ENCODE results near the gene FMOD.

FMOD gene

GRCh38 chr1:203351037-203351625 lies at the start of gene FMOD:
Gene FMOD, minus strand, starts transcription at chr1:203351122. Its CDS starts 2,852 bp downstream, at chr1:203348270.
- no peak for DNase-seq (ENCODE audit: low read depth in 2 of 2)

- DNase-seq (ENCODE audit: low read depth in 2 of 2), result no peak
Observed at GRCh38 chr1:203396595-203397194, 45.8 kb upstream of the FMOD start.

GRCh38 chr1:203395751-203396150 lies 44.8 kb upstream of the FMOD start:
- no peak for DNase-seq (ENCODE audit: low read depth in 2 of 2)

GRCh38 chr1:203390298-203390697 lies 39.4 kb upstream of the FMOD start:
- no peak for DNase-seq (ENCODE audit: low read depth in 2 of 2)

GRCh38 chr1:203388683-203389082 lies 37.8 kb upstream of the FMOD start:
- DNase-seq (ENCODE audit: low read depth in 2 of 2), result no peak

- no peak for DNase-seq (ENCODE audit: low read depth in 2 of 2)
Observed at GRCh38 chr1:203382026-203382425, 31.1 kb upstream of the FMOD start.

GRCh38 chr1:203381151-203381751 lies 30.3 kb upstream of the FMOD start:
- DNase-seq (ENCODE audit: low read depth in 2 of 2), result no peak

- DNase-seq (ENCODE audit: low read depth in 2 of 2), result no peak
Observed at GRCh38 chr1:203380420-203381150, 29.7 kb upstream of the FMOD start.

GRCh38 chr1:203379825-203380224 lies 28.9 kb upstream of the FMOD start:
- DNase-seq (ENCODE audit: low read depth in 2 of 2), result no peak

GRCh38 chr1:203378556-203379245 lies 27.8 kb upstream of the FMOD start:
- DNase-seq (ENCODE audit: low read depth in 2 of 2), result no peak

- no peak for DNase-seq (ENCODE audit: low read depth in 2 of 2)
Observed at GRCh38 chr1:203373991-203374390, 23.1 kb upstream of the FMOD start.

- DNase-seq (ENCODE audit: low read depth in 2 of 2), result no peak
Observed at GRCh38 chr1:203373002-203373401, 22.1 kb upstream of the FMOD start.

- no peak for DNase-seq (ENCODE audit: low read depth in 2 of 2)
Observed at GRCh38 chr1:203371288-203371687, 20.4 kb upstream of the FMOD start.

GRCh38 chr1:203369666-203370065 lies 18.7 kb upstream of the FMOD start:
- no peak for DNase-seq (ENCODE audit: low read depth in 2 of 2)

- DNase-seq (ENCODE audit: low read depth in 2 of 2), result no peak
Observed at GRCh38 chr1:203368624-203369451, 17.9 kb upstream of the FMOD start.

- no peak for DNase-seq (ENCODE audit: low read depth in 2 of 2)
Observed at GRCh38 chr1:203367057-203367456, 16.1 kb upstream of the FMOD start.

- no peak for DNase-seq (ENCODE audit: low read depth in 2 of 2)
Observed at GRCh38 chr1:203366476-203366875, 15.6 kb upstream of the FMOD start.

- no peak for DNase-seq (ENCODE audit: low read depth in 2 of 2)
Observed at GRCh38 chr1:203364806-203365205, 13.9 kb upstream of the FMOD start.

- DNase-seq (ENCODE audit: low read depth in 2 of 2), result no peak
Observed at GRCh38 chr1:203364094-203364801, 13.3 kb upstream of the FMOD start.

GRCh38 chr1:203362720-203363025 lies 11.8 kb upstream of the FMOD start:
- DNase-seq (ENCODE audit: low read depth in 2 of 2), result no peak

Measured in stimulated activated CD8-positive, alpha-beta memory T cell treated with anti-CD3 and anti-CD28 coated beads, Interleukin-2, amount 100 ng/mL, for 48 hours (primary cell).